ENCODE data around the gene TBC1D13. TPM values are rescaled to one million over a fixed set of nuclear protein-coding genes. Genes with fewer than 3 reads are reported as not detected.

Gene TBC1D13
- total and polyA plus RNA-seq, 9 of the 15 experiments (the other 6 are each of a cell fraction or from before 2014, with no cell fraction given) = 2.3 to 28.7 (median 11.4) TPM

GRCh38 chr9:128818839-128819715 is 32.0 kb downstream of the TBC1D13 start (continued):
- TF ChIP-seq PATZ1 (CRISPR knock-in tag; IDR thresholded peaks at IDR 0.05; ENCODE audit: borderline replicate concordance) (no peak), ZNF668 (CRISPR knock-in tag; IDR thresholded peaks at IDR 0.05) (no peak), PHTF2 (CRISPR knock-in tag; IDR thresholded peaks at IDR 0.05) (no peak), ZNF431 (CRISPR knock-in tag; IDR thresholded peaks at IDR 0.05) (no peak), ZFP36 (IDR thresholded peaks at IDR 0.05; ENCODE audit: low read depth, low read length, partially characterized antibody) (no peak), ZBTB9 (CRISPR knock-in tag; IDR thresholded peaks at IDR 0.05) (no peak), TRIM24 (IDR thresholded peaks at IDR 0.05) (no peak), PCBP2 (IDR thresholded peaks at IDR 0.05; ENCODE audit: low read depth, low read length, poor library complexity, severe bottlenecking) (no peak), ZNF263 (CRISPR knock-in tag; IDR thresholded peaks at IDR 0.05; ENCODE audit: borderline replicate concordance) (peak; percentile 52; the same call in 1 of the 2 replicates), PRMT5 (CRISPR knock-in tag; IDR thresholded peaks at IDR 0.05) (no peak), NUFIP1 (IDR thresholded peaks at IDR 0.05; ENCODE audit: partially characterized antibody) (peak; percentile 35), ZNF507 (tag; conservative IDR thresholded peaks at IDR 0.05) (no peak), TBP (optimal IDR thresholded peaks at IDR 0.05; ENCODE audit: low read depth, low read length) (no peak), ZNF24 (IDR thresholded peaks at IDR 0.05) (no peak), ZNF740 (CRISPR knock-in tag; IDR thresholded peaks at IDR 0.05) (0 out of 2 replicates have a peak, but pooled peaks have one; percentile 17), ZNF740 (tag; IDR thresholded peaks at IDR 0.05) (no peak), KLF6 (CRISPR knock-in tag; IDR thresholded peaks at IDR 0.05; ENCODE audit: borderline replicate concordance) (no peak), ZNF511 (CRISPR knock-in tag; IDR thresholded peaks at IDR 0.05) (peak; percentile 71; the same call in 1 of the 2 replicates)
- TF ChIP-seq, protein P1, sequence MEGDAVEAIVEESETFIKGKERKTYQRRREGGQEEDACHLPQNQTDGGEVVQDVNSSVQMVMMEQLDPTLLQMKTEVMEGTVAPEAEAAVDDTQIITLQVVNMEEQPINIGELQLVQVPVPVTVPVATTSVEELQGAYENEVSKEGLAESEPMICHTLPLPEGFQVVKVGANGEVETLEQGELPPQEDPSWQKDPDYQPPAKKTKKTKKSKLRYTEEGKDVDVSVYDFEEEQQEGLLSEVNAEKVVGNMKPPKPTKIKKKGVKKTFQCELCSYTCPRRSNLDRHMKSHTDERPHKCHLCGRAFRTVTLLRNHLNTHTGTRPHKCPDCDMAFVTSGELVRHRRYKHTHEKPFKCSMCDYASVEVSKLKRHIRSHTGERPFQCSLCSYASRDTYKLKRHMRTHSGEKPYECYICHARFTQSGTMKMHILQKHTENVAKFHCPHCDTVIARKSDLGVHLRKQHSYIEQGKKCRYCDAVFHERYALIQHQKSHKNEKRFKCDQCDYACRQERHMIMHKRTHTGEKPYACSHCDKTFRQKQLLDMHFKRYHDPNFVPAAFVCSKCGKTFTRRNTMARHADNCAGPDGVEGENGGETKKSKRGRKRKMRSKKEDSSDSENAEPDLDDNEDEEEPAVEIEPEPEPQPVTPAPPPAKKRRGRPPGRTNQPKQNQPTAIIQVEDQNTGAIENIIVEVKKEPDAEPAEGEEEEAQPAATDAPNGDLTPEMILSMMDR (IDR thresholded peaks at IDR 0.05 in 2 of 3, conservative IDR thresholded peaks at IDR 0.05 in 1 of 3; ENCODE audit: insufficient read depth in 2 of 3, low read depth in 1 of 3, low read length in 3 of 3) = peak in 2 of 3 experiments; percentile 13 to 27; a peak in 3 of 6 replicates
